Stimulated activated CD4-positive, alpha-beta T cell treated with anti-CD3 and anti-CD28 coated beads, Interleukin-15, amount 100 ng/mL, for 48 hours (primary cell): ENCODE data around the gene TENM4.
"Not testable (repeated sequence)": the region's sequence is repeated elsewhere in the genome, so short reads cannot be mapped to it uniquely, and the experiment has no call there.

ENCODE experiments used
- DNase-seq, 2 donors: peaks; one replicate each; pipeline ENCODE4 v3.0.0-alpha.2; 2020; ENCODE audit warnings: low read depth in 2 of 2

TENM4 gene

DNA sequence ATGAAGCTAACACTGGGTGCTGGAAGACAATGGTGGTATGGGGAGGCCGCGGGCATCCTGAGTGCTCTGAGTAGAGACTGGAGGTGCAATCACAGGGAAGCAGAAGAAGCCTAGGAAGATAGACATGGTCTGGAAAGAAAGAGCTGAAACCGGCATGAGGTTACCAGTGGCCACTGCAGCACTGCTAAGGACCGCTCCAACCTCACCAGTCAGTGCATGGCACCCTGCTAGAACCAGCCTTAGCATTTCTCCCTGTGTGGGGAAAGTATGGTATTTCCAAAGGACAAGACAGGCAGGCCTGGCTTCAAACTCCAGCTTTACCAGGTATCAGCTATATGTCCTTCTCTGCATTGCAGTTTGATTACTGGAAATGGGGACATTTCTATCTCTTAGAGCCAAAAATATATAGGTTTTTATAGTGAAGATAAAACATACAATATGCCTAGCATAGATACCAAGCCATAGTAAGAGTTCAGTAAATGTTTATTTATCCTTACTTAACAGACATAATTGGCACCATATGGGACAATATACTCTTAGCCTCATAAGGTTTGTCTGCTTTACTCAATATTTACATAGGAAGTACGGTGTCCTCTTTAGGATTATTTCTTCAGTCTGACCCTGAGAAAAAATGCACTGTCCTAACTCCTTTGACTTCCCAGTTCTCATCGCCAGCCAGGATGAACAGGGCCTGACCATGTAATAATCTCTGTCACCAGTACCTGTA is 231.1 kb downstream of the TENM4 start:
- DNase-seq = no peak

- no peak for DNase-seq
Observed at GRCh38 chr11:79208126-79208525, 232.7 kb downstream of the TENM4 start.

DNA sequence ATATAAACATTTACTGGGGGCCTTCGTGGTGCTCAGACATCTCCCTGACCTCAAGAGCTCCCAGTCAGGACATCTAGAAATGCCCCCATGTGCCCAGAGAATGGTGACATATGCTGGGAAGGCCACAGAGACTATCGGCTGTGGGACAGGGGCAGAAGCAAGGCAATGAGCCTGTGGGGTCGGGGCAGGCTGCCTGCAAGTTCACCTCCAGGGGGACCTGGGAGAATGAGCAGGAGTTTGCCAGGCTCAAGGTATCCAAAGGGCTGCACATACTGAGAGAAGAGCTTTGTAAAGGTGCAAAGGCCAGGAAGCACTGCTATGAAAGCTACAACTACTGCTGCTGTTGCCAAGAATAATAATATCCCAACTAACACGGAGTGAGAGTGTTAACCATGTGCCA is 233.9 kb downstream of the TENM4 start:
- no peak for DNase-seq

DNA sequence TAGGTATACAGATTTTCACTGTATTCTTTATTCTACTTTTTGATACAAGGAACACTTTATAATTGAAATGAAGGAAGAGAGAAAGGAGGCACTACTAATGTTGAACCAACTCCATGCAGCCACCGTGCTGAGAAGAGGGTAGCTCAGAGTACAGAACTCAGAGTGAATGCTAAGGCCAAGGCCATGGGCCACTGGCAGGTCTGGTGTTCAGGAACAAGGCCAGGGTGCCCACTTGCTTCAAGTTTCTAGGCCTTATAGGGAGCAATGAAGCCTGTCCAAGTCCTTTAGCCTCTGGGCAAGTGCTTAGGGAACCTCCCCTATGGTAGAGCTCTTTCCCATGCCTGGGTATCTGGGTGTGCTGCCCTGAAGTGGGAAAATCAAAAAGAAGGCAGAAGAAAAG is 235.0 kb downstream of the TENM4 start:
- no peak for DNase-seq

DNA sequence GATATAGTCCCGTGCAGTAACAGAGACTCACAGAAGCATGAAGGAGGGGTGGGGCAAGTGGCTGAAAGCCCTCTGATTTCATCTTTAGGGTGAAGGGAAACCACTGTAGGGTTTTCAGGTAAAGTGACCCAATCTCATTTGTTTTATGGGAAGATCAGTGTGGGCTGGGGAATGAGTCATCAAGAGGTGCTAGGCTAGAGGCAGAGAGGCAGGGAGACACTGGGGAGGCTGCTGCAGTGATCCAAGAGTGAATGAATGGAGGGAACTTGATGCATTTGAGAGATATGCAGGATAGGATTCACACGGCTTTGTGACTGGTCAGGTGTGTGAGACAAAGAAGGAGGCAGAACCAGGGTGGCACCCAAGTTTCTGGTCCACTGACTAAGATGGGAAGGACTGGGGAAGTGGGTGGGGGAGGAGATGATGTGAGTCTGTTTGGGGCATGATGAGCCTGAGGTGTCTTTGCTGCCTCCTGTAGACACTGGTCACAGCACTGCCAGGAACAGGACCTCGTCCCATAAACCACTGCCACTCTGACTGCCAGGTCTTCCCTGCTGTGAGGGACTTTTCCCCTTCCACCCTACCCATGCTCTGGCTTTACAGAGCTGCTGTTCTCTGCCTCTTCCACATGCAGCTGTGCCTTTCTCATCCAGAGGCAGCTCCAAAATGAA is 239.0 kb downstream of the TENM4 start:
- DNase-seq = no peak

DNA sequence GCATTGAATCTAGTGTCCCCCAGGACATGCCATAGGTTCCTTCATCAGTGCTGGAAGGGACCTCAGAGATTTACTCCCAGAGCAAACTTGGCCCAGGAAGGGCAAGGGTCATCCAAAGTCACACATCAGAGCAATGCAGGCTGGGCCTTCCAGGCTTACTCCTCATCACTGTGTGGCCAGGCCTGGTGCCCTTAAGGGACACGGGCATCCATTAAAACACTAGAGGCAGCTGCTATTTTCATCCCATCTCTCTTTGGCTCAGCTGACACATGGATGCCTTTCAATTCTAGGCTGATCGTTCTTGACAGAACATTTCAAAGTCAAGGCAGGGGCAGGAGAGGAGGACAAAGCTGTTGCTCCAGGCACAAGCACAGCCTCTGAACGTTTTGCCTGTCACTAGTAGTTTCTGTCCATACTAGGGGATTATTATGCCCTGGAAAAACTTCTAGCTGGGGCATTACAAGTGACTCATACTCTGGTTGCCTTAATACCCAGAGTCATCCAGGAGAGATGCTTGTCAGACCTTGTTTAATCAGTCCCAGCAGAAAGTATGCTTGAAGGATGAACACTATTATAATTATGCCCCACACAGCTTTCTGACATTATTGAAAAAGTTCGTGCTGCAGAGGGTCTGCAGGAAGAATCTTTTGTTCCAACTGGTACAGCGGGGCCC is 240.3 kb downstream of the TENM4 start:
- no peak for DNase-seq

- no peak for DNase-seq
Observed at GRCh38 chr11:79199729-79200354, 241.0 kb downstream of the TENM4 start.

GRCh38 chr11:79198898-79199250 is 242.0 kb downstream of the TENM4 start:
- DNase-seq = no peak

GRCh38 chr11:79198203-79198897 is 242.5 kb downstream of the TENM4 start:
- DNase-seq = no peak

GRCh38 chr11:79196950-79197349 is 243.9 kb downstream of the TENM4 start:
- no peak for DNase-seq

- no peak for DNase-seq
Observed at GRCh38 chr11:79195209-79195608, 245.6 kb downstream of the TENM4 start.

- no peak for DNase-seq
Observed at GRCh38 chr11:79193663-79194310, 247.0 kb downstream of the TENM4 start.

- no peak for DNase-seq
Observed at GRCh38 chr11:79192836-79193235, 248.0 kb downstream of the TENM4 start.

DNA sequence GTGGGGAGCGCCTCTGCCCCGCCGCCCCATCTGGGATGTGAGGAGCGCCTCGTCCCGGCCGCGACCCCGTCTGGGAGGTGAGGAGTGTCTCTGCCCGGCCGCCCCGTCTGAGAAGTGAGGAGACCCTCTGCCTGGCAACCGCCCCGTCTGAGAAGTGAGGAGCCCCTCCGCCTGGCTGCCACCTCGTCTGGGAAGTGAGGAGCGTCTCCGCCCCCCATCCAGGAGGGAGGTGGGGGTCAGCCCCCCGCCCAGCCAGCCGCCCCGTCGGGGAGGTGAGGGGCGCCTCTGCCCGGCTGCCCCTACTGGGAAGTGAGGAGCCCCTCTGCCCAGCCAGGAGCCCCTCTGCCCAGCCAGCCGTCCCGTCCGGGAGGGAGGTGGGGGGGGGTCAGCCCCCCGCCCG is 249.1 kb downstream of the TENM4 start:
- not testable (repeated sequence) for DNase-seq

GRCh38 chr11:79190553-79190952 is 250.3 kb downstream of the TENM4 start:
- not testable (repeated sequence) for DNase-seq

DNA sequence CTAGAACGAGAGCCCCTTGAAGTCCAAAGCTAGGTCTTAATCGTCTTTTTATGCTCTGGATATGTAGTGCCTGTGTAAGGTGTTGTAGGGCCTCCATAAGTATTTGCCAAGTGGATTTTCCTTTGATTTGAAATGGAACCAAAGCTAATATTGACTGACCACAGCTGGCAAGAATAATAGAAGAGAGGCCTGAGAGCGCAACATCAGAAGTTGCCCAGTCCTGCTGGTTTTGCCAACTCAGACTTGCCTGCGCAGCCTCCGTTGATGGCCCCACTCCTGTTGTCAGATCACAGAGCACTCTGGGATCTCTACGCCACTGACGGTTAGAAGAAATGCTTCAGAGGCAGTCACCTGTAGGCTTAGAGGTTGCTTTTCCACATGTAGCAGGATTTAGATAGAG is 251.2 kb downstream of the TENM4 start:
- DNase-seq = no peak

- no peak for DNase-seq
Observed at GRCh38 chr11:79189055-79189454, 251.8 kb downstream of the TENM4 start.

DNA sequence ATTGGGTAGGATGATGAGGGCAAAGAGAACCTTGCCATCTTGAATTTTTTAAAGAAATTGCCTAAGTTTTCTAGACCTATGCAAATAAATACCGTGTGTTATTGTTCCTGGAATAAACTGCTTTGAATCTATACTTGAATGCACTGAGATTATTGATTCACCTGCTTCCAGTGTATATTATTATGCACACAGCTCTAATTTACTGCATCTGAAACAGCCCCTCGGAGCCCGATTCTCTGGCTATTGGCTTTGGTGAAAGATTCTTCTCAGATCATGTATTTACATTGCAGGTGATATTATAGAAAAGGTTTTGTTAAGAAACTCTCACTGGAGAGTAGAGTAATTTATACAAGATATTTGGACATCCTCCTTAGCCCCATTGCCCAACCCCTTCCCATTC is 254.2 kb downstream of the TENM4 start:
- no peak for DNase-seq

GRCh38 chr11:79185351-79185750 is 255.5 kb downstream of the TENM4 start:
- DNase-seq = no peak

DNA sequence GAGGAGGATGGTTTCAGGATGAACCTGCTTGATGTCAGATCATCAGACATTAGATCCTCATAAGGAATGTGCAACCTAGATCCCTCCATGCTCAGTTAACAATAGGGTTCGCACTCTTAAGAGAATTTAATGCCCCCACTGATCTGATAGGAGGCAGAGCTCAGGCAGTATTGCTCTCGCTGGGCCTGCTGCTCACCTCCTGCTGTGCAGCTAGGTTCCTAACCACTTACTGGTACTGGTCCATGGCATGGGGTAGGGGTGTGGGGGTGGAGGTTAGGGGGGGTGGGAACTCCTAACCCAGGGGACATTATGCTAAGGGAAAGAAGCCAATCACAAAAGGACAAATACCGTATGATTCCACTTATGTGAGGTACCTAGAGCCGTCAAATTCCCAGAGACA is 256.5 kb downstream of the TENM4 start:
- no peak for DNase-seq

DNA sequence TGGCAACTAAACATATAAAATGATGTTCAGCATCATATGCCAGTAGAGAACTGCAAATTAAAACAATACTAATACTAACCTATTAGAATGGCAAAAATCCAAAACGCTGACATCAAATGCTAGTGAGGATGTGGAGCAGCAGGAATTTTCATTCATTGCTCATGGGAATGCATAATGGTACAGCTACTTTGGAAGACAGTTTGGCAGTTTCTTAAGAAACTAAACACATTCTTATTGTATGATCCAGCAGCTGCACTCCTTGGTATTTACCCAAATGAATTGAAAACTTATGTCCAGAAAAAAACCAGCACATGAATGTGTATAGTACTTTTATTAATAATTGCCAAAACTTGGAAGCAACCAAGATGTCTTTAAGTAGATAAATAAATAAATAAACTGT is 258.0 kb downstream of the TENM4 start:
- DNase-seq = no peak

GRCh38 chr11:79179087-79179486 is 261.7 kb downstream of the TENM4 start:
- DNase-seq = no peak
